GM11168 (cell line): ENCODE results near the gene MTUS2.

Experiments
- in situ Hi-C: fragments of 300-500 bp; cut with MboI; formaldehyde crosslinking; loops from one replicate; pipeline ENCODE4 v1.12.0; 2022; ENCODE audit warnings: low sequenced_read_pairs; ENCODE audit not compliant: unreplicated experiment

MTUS2 gene

DNA sequence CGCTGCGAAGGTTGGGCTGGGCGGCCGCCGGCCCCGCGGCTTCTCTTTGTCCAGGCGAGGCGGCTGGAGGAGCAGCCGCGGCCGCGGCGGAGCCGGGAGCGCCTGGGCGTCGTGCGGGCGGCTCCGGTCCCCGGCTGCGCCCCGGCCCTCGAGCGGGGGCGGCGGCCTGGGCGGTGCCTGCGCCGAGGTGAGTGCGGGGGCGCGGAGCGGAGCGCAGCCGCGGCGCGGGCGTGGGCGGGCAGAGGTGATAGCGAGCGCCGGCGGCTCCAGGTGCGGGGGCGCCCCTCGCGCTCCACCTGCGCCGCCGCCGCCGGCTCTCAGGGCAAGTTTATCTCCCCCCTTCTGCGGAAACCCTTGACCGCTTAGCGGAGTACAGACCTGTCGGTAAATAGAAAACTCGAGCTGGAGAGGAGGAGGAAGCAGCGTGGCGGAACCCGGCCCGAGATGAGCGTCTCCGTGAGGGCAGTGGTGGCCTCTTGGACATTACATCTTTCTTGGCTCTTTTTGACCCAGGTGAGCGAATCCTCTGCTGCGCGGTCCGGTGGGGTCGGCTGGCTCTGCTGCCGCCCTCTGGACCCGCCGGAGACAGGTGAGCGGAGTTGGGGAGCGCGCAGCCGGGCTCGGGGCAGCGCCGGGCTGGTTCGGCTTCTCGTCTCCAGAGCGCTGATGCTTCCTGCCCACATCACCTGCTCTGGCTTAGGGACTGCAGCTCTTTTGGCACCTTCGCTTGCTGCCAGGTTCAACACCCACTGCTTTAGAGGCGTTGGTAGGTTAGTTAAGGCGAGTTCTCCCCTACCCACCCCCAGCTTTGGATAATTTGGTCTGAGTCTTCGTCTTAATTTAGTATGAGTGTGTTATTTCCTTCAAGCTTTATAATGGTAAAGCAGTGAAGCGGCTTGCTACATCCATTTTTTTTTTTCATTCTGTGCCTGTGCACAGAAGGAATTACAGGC lies at the start of gene MTUS2:
TSS of gene MTUS2 (plus strand) at position 241 of the 953 bp plus-strand sequence.
- in situ Hi-C loops: no loop called here

DNA sequence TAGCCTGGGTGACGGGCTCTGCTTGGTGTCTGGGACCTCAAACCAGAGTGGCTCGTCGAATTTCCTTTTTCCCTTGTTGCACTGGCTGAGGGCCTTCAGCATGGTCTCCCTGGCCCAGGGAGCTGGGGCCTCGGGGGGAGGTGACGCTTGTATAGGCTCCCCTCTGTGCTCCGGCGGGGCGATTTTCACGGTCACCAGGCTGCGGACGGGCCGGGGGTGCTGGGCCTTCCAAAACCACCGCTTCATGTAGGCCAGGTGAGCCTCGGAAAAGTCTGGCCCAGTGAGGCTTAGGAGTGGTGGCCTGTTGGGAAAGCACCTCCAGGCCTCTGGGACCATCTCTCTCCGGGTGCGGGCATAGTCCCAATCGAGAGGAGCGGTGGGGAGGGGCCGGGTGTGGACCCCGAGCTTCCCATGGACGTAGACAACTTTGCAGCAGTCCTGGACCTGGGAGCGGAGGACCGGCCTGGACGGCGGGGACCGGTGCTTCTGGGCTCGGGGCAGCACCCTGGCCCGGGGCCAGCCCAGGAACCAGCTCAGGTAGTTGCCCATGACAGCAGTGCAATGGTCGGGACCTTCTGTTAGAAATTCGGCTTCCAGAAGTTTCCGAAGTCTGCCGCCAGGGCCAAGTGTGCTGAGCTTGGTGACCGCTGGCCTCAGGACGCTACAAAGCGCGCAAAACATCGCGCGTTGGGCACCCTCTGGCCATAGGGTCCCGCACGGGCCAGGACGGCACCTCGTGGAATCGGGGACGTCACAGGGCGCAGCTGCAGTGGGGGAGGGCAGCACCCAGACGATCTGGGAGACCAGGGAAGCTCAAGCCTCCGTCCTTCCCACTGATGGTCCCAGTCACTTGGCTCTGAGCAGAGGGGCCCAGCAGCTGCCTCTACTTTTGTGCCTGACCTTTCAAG lies 41.6 kb upstream of the MTUS2 start:
- in situ Hi-C loops: no loop called here

DNA sequence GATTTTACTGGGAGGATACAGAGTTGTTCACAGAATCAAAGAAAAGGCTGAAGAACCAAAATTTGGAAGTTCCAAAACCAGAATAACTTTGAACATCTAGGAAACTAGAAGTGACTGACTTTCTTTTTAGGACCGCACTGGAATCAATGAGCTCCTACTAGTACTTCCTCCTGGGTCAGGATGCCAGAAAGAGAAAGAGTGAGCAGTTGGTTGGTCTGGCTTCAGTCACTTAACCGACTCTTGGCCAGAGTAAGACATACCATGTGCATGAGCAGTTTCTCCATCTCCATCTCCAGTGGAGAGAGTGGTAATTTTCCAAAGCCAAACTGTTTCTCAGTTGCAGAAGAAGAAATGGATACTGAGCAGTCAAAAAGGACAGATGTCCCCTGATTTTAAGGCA lies 27.1 kb upstream of the MTUS2 start:
- in situ Hi-C loops: loop anchor here (10.0 kb wide), 2 partner anchors 128 to 468 kb away; no protein-coding TSS in a partner anchor

DNA sequence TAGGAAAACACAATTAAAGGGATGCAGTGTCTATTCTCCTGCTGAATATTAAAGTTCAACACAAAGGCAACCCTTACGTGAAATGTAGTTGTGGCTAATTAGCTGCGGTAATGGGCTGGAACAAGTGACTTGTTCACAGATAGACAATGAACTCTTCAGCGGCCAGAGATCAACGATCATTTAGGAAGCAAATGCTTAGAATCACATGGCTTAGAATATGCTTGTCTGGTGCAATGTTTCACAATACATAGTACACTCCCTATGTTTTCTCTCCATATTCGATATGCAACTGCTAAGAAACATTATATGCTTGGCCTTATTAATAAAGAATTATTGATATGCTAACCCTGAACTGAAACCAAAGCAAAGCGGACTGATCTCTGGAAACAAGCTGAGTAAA lies 25.7 kb upstream of the MTUS2 start:
- in situ Hi-C loops: loop anchor here (10.0 kb wide), 2 partner anchors 130 to 470 kb away; no protein-coding TSS in a partner anchor

DNA sequence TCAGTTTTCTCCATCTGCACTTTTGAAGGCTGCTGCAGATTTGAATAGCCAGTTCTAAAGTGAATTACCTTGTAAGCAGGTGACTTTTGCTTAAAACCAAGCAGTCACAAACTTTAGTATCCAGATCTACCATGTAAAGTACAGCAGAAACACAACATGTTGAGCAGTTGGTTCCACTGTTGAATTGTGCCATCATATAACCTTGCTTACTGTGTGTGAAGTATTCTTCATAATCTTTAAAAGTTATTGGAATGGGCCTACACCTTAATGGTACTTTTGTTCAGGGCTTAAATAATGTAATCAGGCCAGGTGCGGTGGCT lies 23.2 kb upstream of the MTUS2 start:
- in situ Hi-C loops: loop anchor here (10.0 kb wide), 2 partner anchors 132 to 472 kb away; no protein-coding TSS in a partner anchor

DNA sequence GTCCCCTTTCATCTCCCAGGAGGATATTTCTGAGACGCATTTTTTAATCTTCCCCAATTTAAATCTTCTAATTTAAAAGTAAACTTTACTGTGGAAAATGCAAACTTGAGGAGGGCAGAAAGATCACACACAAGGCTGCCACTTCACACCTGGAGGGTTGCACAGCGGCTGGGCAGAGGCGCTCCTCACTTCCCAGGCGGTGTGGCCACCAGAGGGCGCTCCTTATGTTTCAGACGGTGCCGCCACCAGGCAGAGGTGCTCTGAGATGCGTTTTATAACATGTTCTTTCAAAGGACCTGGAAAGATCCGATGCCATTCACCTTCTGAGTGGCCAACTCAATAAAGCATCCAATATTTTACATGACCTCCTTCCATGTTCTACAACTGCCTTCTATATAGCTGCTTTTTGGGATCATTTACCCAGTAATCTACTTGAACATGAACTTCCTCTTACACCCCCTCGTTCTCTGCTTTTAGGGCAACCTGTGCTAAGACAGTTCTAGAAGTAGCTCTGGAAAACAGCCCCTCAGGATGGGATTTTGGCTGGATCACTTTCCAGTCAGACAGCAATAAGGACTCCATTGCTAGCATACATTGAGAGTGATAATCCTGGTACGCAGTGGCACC lies 14.8 kb upstream of the MTUS2 start:
- in situ Hi-C loops: no loop called here

DNA sequence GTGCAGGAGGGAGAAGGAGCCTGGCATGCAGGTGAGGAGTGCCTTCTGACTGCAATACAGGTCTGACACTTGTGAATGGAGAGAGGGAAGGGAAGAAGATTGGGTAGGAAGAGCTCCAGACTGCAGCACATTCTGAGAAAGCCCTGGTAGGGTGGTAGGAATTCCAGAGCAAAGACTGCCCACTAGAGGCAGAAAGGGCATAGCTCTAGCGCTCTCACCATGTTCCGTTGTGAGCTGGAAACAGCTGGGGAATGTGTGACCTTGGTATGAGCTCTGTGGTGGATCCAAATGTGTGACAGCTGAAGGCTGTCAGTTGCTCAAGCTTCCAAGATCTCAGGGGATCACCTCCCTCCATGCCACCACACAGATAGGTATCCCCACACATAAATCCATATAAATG lies 2.9 kb upstream of the MTUS2 start:
- in situ Hi-C loops: no loop called here

DNA sequence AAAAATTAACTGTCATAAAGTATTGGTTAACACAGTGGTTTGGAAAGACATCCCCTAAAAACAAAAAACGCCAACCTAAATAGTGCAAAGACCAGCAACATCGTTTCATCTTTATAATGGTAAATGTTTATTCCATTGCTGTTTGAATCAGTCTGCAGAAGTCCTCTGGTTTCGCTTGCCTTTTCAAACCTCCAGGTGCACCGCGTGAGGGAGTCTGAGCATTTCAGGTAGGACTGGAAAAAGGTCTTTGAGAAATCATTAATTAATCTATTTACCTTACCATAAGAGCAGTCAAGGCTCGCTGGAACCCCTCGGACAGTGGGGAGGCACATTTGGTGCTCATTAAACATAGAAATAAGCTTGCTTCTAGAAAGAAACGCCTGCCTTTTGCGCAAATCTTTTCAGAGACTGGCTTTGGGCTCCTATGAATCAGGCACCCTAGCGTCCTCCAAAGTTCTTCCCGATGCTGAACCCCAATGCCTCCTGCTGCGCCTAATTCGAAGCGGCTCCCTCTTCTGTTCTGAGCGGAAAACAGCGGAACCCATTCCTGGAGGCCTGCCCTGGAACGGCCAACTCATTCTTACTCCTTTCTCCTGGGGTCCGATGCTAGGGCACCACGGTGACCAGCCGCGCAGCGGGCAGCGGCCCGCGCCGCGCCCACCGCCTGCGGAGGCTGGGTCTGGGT lies 951 bp upstream of the MTUS2 start:
- in situ Hi-C loops: no loop called here

DNA sequence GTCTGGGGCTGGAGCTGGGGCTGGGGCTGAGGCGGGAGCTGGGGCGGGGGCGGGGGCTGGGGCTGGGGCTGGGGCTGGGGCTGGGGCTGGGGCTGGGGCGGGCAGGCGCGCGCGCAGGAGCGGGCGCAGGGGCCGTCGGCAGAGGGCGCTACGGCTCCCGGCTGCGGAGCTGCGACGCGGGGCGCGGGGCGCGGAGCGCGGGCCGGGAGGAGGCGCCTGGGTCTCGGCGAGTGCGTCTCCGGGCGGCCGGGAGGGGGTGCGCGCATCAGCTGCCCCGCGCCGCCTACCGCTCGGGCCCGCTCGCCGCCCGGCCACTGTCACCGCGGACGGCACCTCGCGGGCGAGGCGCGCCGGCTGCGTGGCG lies 422 bp upstream of the MTUS2 start:
- in situ Hi-C loops: no loop called here

DNA sequence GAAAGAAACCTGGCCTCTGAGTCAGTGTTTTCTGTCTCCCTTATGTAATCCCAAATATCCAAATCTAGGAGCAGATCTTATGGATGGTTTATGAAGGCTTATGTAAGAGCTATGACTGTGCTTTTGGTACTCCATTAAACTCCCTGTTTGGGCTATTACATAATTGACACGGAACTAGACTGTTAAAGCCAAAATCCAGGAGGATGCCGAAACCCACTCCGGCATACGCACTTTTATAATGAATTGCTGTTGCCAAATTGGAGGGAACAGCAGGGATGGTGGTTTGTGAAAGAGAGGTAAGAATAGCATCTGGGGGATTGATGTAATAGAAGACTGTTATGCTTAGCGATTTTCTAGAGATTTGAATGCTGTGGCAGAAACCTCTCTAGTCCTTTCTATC lies 2.0 kb downstream of the MTUS2 start:
- in situ Hi-C loops: no loop called here

DNA sequence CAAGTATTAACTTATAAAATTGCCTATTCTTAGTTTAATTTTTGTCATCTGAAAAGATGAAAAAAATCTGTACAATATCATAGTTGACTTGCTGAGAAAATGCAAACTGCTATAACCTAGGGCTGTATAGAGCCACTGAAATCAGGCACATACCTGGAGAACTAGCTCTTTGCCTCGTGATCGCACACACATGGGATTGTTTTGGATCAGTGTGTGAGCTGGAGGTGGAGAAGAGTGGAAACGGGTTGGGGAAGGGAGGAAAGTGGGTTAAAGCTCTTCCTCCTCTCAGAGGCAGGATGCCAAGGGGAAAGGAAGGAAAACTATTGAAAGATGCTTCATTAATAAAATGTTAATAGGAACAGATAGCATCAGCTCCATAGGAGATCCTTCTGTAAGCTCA lies 2.7 kb downstream of the MTUS2 start:
- in situ Hi-C loops: no loop called here

DNA sequence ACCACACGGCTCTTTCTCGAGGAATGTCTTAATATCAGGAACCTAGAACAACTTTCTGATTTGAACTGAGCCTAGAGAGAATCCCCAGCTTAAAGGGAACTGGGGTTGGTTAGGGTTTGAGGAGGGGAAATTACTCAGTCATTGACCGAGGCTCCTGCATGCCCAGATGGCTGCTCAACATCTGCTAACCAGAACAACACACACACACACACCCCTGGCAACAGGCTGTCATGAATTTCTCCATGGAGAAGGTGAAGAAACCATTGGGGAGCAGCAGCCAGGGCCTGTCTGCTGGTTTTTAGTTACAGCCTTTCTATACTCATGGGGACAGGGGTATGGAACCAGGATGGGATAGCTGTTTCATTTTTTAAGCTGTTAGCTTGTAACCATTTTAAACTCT lies 5.2 kb downstream of the MTUS2 start:
- in situ Hi-C loops: no loop called here

DNA sequence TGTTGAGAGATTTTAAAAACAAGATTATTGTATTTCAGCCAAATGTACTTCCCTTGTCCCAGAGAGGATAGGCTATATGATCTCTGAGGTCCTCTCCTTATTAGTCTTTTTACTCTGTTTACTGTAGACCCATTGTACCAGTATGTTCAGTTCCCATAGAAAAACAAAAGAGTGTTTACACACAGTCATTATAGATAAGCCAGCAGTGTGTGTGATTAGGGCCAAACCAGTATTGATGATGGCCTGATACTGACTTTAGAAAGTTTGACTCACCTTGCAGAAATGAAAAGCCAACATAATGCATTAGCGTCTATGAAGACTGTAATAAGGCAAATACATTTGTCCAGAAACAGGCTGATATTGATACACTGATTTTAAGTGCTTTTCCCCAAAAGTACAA lies 6.2 kb downstream of the MTUS2 start:
- in situ Hi-C loops: no loop called here

DNA sequence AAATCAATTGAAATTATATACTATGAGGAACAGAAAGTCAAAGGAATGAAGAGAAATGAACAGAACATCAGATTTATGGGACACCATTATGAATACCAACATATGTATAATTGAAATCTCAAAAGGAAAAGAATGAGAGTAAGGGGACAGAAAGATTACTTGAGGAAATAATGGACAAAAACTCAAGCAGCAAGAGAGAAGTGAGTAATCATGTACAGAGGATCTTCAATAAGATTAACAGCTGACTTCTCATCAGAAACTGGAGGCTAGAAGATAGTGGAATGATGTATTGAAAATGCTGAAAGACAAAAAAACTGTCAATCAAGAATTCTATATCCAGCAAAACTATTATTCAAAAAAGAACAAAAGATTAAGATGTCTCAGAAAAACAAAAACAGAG lies 10.4 kb downstream of the MTUS2 start:
- in situ Hi-C loops: no loop called here

DNA sequence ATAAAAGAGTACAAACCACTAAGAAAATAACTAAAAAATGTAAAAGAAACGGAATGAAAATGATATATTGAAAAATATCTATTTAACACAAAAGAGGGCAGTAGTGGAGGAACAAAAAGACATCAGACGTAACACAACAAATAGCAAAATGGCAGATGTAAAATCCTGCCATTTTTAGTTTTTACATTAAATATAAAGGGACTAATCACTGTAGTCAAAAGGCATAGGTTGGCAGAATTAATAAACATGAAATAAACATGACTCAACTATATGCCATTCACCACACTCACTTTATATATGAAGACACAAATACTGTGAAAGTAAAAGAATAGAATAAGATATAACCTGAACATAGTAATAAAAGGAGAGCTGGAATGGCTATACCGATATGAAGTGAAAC lies 11.0 kb downstream of the MTUS2 start:
- in situ Hi-C loops: no loop called here

DNA sequence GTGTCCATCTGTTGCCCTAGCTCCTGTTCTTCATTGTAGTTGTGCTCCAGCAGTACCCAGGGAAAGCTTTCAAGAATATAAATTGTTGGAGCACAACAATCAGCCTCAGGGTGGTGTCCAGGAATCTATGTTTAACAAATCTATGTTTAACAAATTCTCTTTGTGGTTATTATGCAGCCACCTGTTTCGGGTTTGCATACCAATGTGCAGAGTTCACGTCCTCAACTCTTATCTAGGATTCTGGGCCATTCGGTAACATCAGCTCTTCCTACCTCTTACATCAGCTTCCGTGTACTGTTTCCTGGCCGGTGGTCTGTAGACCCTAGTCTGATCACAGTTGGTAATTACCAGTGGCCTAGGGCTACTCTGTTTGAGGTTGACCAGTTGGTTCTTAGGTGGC lies 17.0 kb downstream of the MTUS2 start:
- in situ Hi-C loops: no loop called here

DNA sequence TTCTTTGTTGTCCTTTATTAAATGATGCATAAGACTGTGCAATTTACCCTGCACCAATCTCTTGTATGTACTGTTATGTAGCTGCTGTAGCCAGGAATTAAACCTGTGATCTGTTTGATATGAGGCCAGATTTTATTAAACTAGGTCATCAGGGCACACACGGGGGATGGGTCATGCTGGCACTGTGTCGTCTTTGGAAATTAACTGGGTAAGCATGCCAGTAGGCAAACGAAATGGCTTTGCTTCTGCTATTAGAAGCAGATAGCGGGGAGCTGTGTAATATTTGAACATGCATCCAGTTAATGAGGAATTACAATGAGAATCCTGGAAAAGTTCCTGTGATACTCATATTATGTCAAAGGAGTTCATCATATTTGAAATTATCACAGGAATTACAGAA lies 23.5 kb downstream of the MTUS2 start:
- in situ Hi-C loops: no loop called here

DNA sequence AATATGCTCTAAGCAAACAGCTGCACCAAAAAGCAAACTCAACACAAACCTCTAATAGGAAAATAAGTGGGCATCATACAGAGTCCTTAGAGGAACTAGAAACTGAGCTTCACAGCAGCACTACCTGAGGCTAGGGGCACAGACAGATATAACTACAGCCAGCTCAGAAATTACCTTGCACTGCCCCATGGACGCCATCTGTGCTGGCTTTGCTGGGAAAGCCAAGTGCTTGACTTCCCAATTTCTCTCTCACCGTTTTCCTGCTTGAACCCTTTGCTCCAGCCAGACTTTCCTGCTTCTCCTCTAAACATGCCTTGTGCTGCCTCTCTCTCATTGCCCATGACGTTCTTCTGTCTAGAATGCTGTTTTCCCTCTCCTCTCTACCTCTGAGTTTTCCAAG lies 29.3 kb downstream of the MTUS2 start:
- in situ Hi-C loops: no loop called here

DNA sequence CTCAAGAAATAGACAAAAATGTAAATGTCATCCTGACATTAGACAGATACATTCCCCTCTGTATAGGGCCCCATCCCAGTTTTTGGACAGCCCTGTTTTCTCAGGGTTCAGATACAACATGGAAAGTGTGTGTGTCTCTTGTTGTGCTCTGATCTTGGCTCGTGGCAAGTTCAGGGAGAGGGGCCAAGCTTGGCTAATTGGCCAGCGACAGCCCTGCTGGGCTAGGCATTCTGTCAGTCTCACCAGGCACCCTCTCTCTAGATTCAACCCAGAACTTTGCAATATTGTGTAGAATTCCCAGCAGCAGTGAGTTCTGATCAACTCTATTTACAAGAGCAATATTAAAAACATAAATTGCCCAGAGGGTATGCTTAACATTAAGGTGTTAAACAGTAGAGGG lies 30.1 kb downstream of the MTUS2 start:
- in situ Hi-C loops: no loop called here

DNA sequence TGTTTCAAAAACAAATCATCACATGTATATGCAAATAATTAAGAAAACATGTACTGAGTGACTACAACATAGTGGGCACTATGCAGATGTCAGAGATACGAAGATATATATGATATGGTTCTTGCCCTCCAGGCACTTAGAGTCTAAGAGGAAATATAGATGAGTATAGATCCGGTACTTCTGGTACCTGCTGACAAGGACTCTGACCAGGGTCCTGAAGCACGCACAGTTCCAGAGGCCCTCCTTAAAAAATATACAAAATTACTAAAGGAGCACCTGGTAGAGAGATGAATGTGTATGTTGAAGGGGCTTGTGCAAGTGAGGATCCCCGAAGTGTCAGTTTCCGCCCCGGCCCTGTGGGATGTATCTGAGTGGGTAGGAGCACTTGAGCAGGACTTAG lies 31.3 kb downstream of the MTUS2 start:
- in situ Hi-C loops: no loop called here
